ENCODE data around the gene HACE1.
"Not testable (repeated sequence)": the region's sequence is repeated elsewhere in the genome, so short reads cannot be mapped to it uniquely, and the experiment has no call there.

Gene HACE1

GRCh38 chr6:104820820-104821219, 38.9 kb downstream of the HACE1 start:
- DNase-seq, result not testable (repeated sequence)

- no peak for DNase-seq
Measured at GRCh38 chr6:104816125-104816524, 43.6 kb downstream of the HACE1 start.

- DNase-seq, result no peak
Measured at GRCh38 chr6:104814743-104815142, 45.0 kb downstream of the HACE1 start.

GRCh38 chr6:104813552-104813951, 46.2 kb downstream of the HACE1 start:
- DNase-seq, result no peak

- DNase-seq, result no peak
Measured at GRCh38 chr6:104809116-104809515, 50.6 kb downstream of the HACE1 start.

GRCh38 chr6:104805335-104805734, 54.4 kb downstream of the HACE1 start:
- not testable (repeated sequence) for DNase-seq

- DNase-seq, result no peak
Measured at GRCh38 chr6:104799134-104799657, 60.5 kb downstream of the HACE1 start.

GRCh38 chr6:104796031-104796785, 63.5 kb downstream of the HACE1 start:
- DNase-seq, result no peak

- no peak for DNase-seq
Measured at GRCh38 chr6:104795363-104795762, 64.4 kb downstream of the HACE1 start.

GRCh38 chr6:104789770-104790190, 69.9 kb downstream of the HACE1 start:
- peak in 1 of 2 experiments; percentile 18 for DNase-seq

GRCh38 chr6:104788400-104788799, 71.3 kb downstream of the HACE1 start:
- no peak for DNase-seq

- DNase-seq, result no peak
Measured at GRCh38 chr6:104787305-104787704, 72.4 kb downstream of the HACE1 start.

GRCh38 chr6:104784884-104785283, 74.8 kb downstream of the HACE1 start:
- peak in 1 of 2 experiments; percentile 18 for DNase-seq

- peak in 1 of 2 experiments; percentile 27 for DNase-seq
Measured at GRCh38 chr6:104771258-104771832, 88.4 kb downstream of the HACE1 start.

- DNase-seq, result no peak
Measured at GRCh38 chr6:104768906-104769305, 90.8 kb downstream of the HACE1 start.

GRCh38 chr6:104766595-104766994, 93.1 kb downstream of the HACE1 start:
- no peak for DNase-seq

- no peak for DNase-seq
Measured at GRCh38 chr6:104754788-104755409, 104.8 kb downstream of the HACE1 start.

GRCh38 chr6:104753251-104753650, 106.5 kb downstream of the HACE1 start:
- DNase-seq, result no peak

GRCh38 chr6:104750449-104750848, 109.3 kb downstream of the HACE1 start:
- DNase-seq, result no peak

- not testable (repeated sequence) for DNase-seq
Measured at GRCh38 chr6:104739124-104739523, 120.6 kb downstream of the HACE1 start.

GRCh38 chr6:104737567-104737966, 122.2 kb downstream of the HACE1 start:
- not testable (repeated sequence) for DNase-seq

- DNase-seq, result no peak
Measured at GRCh38 chr6:104736545-104736944, 123.2 kb downstream of the HACE1 start.

GRCh38 chr6:104730450-104730849, 129.3 kb downstream of the HACE1 start:
- DNase-seq, result no peak

- no peak for DNase-seq
Measured at GRCh38 chr6:104729433-104729832, 130.3 kb downstream of the HACE1 start.

All from NCI-H524 (cell line).